Measurements from ENCODE around the gene HSD17B1.

DNA sequence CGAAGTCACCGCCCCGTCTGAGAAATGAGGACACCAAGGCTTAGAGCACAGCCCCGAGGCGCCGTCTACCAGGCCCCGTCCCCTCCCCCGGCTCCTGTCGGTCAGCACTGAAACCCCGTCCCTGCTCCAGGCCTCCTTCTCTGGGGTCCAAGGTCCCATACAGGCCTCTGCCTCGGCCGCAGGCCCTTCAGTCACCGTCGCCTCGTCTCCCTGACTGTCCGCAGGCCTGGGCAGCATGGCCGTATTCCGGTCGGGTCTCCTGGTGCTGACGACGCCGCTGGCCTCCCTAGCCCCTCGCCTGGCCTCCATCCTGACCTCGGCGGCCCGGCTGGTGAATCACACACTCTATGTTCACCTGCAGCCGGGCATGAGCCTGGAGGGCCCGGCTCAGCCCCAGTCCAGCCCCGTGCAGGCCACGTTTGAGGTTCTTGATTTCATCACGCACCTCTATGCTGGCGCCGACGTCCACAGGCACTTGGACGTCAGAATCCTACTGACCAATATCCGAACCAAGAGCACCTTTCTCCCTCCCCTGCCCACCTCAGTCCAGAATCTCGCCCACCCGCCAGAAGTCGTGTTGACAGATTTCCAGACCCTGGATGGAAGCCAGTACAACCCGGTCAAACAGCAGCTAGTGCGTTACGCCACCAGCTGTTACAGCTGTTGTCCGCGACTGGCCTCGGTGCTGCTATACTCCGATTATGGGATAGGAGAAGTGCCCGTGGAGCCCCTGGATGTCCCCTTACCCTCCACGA lies 9.8 kb downstream of the HSD17B1 start:
- TF ChIP-seq EZH2 (conservative IDR thresholded peaks at IDR 0.05; ENCODE audit: low read depth, low read length) (no peak), CHCHD3 (CRISPR knock-in tag; IDR thresholded peaks at IDR 0.05) (peak; percentile 96), NFIC (IDR thresholded peaks at IDR 0.05; ENCODE audit: low read length) (no peak), SP1 (IDR thresholded peaks at IDR 0.05) (no peak), SP1 (CRISPR knock-in tag; IDR thresholded peaks at IDR 0.05) (no peak), POLR2A (IDR thresholded peaks at IDR 0.05; ENCODE audit: insufficient read depth in 1 of 2, low read depth in 2 of 2, low read length in 2 of 2) (peak in 1 of 2 experiments; percentile 56; a peak in 2 of 4 replicates), RAD21 (CRISPR knock-in tag; IDR thresholded peaks at IDR 0.05) (no peak; the same call in 1 of the 2 replicates), CC2D1A (CRISPR knock-in tag; IDR thresholded peaks at IDR 0.05) (no peak), MED13 (CRISPR knock-in tag; IDR thresholded peaks at IDR 0.05) (no peak), MXI1 (IDR thresholded peaks at IDR 0.05; ENCODE audit: borderline replicate concordance, low read depth, low read length) (no peak), RELA (CRISPR knock-in tag; IDR thresholded peaks at IDR 0.05) (no peak)
- TF ChIP-seq, protein P1, sequence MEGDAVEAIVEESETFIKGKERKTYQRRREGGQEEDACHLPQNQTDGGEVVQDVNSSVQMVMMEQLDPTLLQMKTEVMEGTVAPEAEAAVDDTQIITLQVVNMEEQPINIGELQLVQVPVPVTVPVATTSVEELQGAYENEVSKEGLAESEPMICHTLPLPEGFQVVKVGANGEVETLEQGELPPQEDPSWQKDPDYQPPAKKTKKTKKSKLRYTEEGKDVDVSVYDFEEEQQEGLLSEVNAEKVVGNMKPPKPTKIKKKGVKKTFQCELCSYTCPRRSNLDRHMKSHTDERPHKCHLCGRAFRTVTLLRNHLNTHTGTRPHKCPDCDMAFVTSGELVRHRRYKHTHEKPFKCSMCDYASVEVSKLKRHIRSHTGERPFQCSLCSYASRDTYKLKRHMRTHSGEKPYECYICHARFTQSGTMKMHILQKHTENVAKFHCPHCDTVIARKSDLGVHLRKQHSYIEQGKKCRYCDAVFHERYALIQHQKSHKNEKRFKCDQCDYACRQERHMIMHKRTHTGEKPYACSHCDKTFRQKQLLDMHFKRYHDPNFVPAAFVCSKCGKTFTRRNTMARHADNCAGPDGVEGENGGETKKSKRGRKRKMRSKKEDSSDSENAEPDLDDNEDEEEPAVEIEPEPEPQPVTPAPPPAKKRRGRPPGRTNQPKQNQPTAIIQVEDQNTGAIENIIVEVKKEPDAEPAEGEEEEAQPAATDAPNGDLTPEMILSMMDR (CRISPR knock-in tag; IDR thresholded peaks at IDR 0.05), result no peak
- TF ChIP-seq, protein P2, sequence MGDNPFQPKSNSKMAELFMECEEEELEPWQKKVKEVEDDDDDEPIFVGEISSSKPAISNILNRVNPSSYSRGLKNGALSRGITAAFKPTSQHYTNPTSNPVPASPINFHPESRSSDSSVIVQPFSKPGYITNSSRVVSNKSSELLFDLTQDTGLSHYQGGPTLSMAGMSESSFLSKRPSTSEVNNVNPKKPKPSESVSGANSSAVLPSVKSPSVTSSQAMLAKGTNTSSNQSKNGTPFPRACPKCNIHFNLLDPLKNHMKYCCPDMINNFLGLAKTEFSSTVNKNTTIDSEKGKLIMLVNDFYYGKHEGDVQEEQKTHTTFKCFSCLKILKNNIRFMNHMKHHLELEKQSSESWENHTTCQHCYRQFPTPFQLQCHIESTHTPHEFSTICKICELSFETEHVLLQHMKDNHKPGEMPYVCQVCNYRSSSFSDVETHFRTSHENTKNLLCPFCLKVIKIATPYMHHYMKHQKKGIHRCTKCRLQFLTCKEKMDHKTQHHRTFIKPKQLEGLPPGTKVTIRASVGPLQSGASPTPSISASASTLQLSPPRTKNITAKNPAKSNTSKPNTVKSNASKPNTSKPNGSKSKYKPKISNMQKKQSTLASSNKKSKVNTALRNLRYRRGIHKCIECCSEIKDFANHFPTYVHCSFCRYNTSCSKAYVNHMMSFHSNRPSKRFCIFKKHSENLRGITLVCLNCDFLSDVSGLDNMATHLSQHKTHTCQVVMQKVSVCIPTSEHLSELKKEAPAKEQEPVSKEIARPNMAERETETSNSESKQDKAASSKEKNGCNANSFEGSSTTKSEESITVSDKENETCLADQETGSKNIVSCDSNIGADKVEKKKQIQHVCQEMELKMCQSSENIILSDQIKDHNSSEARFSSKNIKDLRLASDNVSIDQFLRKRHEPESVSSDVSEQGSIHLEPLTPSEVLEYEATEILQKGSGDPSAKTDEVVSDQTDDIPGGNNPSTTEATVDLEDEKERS (CRISPR knock-in tag; IDR thresholded peaks at IDR 0.05), result peak; percentile 82; the same call in 1 of the 2 replicates
- TF ChIP-seq, protein P3, sequence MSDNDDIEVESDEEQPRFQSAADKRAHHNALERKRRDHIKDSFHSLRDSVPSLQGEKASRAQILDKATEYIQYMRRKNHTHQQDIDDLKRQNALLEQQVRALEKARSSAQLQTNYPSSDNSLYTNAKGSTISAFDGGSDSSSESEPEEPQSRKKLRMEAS (IDR thresholded peaks at IDR 0.05), result peak; percentile 83
- TF ChIP-seq, protein P4, sequence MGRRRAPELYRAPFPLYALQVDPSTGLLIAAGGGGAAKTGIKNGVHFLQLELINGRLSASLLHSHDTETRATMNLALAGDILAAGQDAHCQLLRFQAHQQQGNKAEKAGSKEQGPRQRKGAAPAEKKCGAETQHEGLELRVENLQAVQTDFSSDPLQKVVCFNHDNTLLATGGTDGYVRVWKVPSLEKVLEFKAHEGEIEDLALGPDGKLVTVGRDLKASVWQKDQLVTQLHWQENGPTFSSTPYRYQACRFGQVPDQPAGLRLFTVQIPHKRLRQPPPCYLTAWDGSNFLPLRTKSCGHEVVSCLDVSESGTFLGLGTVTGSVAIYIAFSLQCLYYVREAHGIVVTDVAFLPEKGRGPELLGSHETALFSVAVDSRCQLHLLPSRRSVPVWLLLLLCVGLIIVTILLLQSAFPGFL (CRISPR knock-in tag; IDR thresholded peaks at IDR 0.05), result peak; percentile 41; the same call in 1 of the 2 replicates
